ENCODE results near the gene PDCL3.

PDCL3 gene

GRCh38 chr2:100560216-100560830 is 2.5 kb upstream of the PDCL3 start:
- no peak for DNase-seq (ENCODE audit: low read depth in 2 of 2, low spot score in 1 of 2)

- DNase-seq (ENCODE audit: low read depth in 2 of 2, low spot score in 1 of 2): no peak
Observed at GRCh38 chr2:100561191-100561590, 1.6 kb upstream of the PDCL3 start.

GRCh38 chr2:100563407-100564247 is 834 bp downstream of the PDCL3 start:
- no peak for DNase-seq (ENCODE audit: low read depth in 2 of 2, low spot score in 1 of 2)

- no peak for DNase-seq (ENCODE audit: low read depth in 2 of 2, low spot score in 1 of 2)
Observed at GRCh38 chr2:100568989-100569388, 6.2 kb downstream of the PDCL3 start.

- DNase-seq (ENCODE audit: low read depth in 2 of 2, low spot score in 1 of 2): no peak
Observed at GRCh38 chr2:100571668-100572067, 8.9 kb downstream of the PDCL3 start.

GRCh38 chr2:100577777-100578176 is 15.0 kb downstream of the PDCL3 start:
- no peak for DNase-seq (ENCODE audit: low read depth in 2 of 2, low spot score in 1 of 2)

GRCh38 chr2:100580367-100581276 is 17.8 kb downstream of the PDCL3 start:
- peak in 1 of 2 donors; percentile 26 for DNase-seq (ENCODE audit: low read depth in 2 of 2, low spot score in 1 of 2)

- no peak for DNase-seq (ENCODE audit: low read depth in 2 of 2, low spot score in 1 of 2)
Observed at GRCh38 chr2:100581277-100581612, 18.5 kb downstream of the PDCL3 start.

- no peak for DNase-seq (ENCODE audit: low read depth in 2 of 2, low spot score in 1 of 2)
Observed at GRCh38 chr2:100584816-100585215, 22.0 kb downstream of the PDCL3 start.

- no peak for DNase-seq (ENCODE audit: low read depth in 2 of 2, low spot score in 1 of 2)
Observed at GRCh38 chr2:100588071-100588786, 25.4 kb downstream of the PDCL3 start.

- no peak for DNase-seq (ENCODE audit: low read depth in 2 of 2, low spot score in 1 of 2)
Observed at GRCh38 chr2:100589527-100589926, 26.7 kb downstream of the PDCL3 start.

GRCh38 chr2:100592226-100592625 is 29.4 kb downstream of the PDCL3 start:
- DNase-seq (ENCODE audit: low read depth in 2 of 2, low spot score in 1 of 2): no peak

GRCh38 chr2:100596465-100596864 is 33.7 kb downstream of the PDCL3 start:
- DNase-seq (ENCODE audit: low read depth in 2 of 2, low spot score in 1 of 2): no peak

- DNase-seq (ENCODE audit: low read depth in 2 of 2, low spot score in 1 of 2): no peak
Observed at GRCh38 chr2:100599566-100599965, 36.8 kb downstream of the PDCL3 start.

- DNase-seq (ENCODE audit: low read depth in 2 of 2, low spot score in 1 of 2): no peak
Observed at GRCh38 chr2:100601661-100602060, 38.9 kb downstream of the PDCL3 start.

GRCh38 chr2:100603414-100603813 is 40.6 kb downstream of the PDCL3 start:
- DNase-seq (ENCODE audit: low read depth in 2 of 2, low spot score in 1 of 2): no peak

GRCh38 chr2:100603948-100604633 is 41.3 kb downstream of the PDCL3 start:
- no peak for DNase-seq (ENCODE audit: low read depth in 2 of 2, low spot score in 1 of 2)

- DNase-seq (ENCODE audit: low read depth in 2 of 2, low spot score in 1 of 2): no peak
Observed at GRCh38 chr2:100606332-100606725, 43.5 kb downstream of the PDCL3 start.

GRCh38 chr2:100606726-100607343 is 44.0 kb downstream of the PDCL3 start:
- DNase-seq (ENCODE audit: low read depth in 2 of 2, low spot score in 1 of 2): no peak

- peak; percentile 49 to 66 for DNase-seq (ENCODE audit: low read depth in 2 of 2, low spot score in 1 of 2)
Observed at GRCh38 chr2:100610381-100610831, 47.6 kb downstream of the PDCL3 start.
